HCT116 (cell line): Measurements from ENCODE around the gene TSPAN15. TPM values are rescaled to one million over a fixed set of nuclear protein-coding genes. Genes with fewer than 3 reads are reported as not detected.
A peak's percentile ranks its signal among the peaks of the same experiment; 100 is the strongest.

Experiments used
- ATAC-seq: fragments of 200-7000 bp; cut with Tn5 transposase; 2 replicates; pipeline ENCODE4 v1.9.1; 2020; ENCODE audit warnings: mild to moderate bottlenecking, moderate library complexity
- BruUV-seq: library from RNA; stranded (reverse); fragments of 400-500 nt; replicated peaks from 2 replicates; lab custom pipeline; 2021; lab: Mats Ljungman, UMichigan
- CTCF ChIA-PET: fragments of 300-600 bp; sonication (Branson Sonifier 250); formaldehyde crosslinking; loops from one replicate; lab custom pipeline; 2021; ENCODE audit warnings: antibody characterized with exemption; lab: Charles Lee
- POLR2A ChIA-PET: fragments of 300-600, 350-600 bp; sonication (Branson Sonifier 250); formaldehyde crosslinking; loops from one replicate; lab custom pipeline; 2021; ENCODE audit warnings: antibody characterized with exemption; lab: Charles Lee
- RAD21 ChIA-PET, 2 experiments: fragments of 300-600 bp; sonication (Branson Sonifier 250); formaldehyde crosslinking; loops; one replicate each; lab custom pipeline; 2023; ENCODE audit warnings: low total read pairs in 2 of 2; ENCODE audit not compliant: uncharacterized antibody in 2 of 2, unreplicated experiment in 2 of 2, low non-redundant PET in 1 of 2; lab: Charles Lee
- DNase-seq: peaks from one replicate; pipeline ENCODE4 v3.0.0-alpha.2; 2010; ENCODE audit warnings: low read depth, low spot score
- H2AFZ ChIP-seq: fragments of 200-600 bp; shearing (Covaris generic), sonication (generic); 2 replicates; pipeline ENCODE4 v1.6.1; 2017; ENCODE audit warnings: low read depth, mixed run types, mixed read lengths, antibody characterized with exemption, low read length; ENCODE audit not compliant: poor library complexity, severe bottlenecking
- H3K27ac ChIP-seq: 2 replicates; pipeline ENCODE4 v1.5.1; 2012; ENCODE audit warnings: low read depth, low read length
- H3K27me3 ChIP-seq: fragments of 200-600 bp; sonication (generic); 2 replicates; pipeline ENCODE4 v1.6.1; 2016; ENCODE audit warnings: mixed run types, low read length, mixed read lengths; ENCODE audit not compliant: insufficient read depth
- H3K36me3 ChIP-seq, 2 experiments: fragments of 200-500 bp in 1 of 2; fragments of 200-600 bp in 1 of 2; sonication (Bioruptor generic) in 1 of 2; sonication (generic) in 1 of 2; 2 replicates each; pipeline versions ENCODE4 v1.5.1 to v1.6.1; 2014 to 2016; ENCODE audit warnings: low read length in 2 of 2, inconsistent platforms in 1 of 2, mixed read lengths in 1 of 2, mixed run types in 1 of 2; ENCODE audit not compliant: insufficient read depth in 2 of 2, control insufficient read depth in 1 of 2
- H3K4me1 ChIP-seq, 2 experiments: fragments of 200-600 bp in 1 of 2; sonication (generic) in 1 of 2; 2 replicates each; pipeline versions ENCODE4 v1.5.1 to v1.6.1; 2012 to 2017; ENCODE audit warnings: low read length in 2 of 2, inconsistent platforms in 1 of 2, mild to moderate bottlenecking in 1 of 2, mixed read lengths in 1 of 2, mixed run types in 1 of 2, moderate library complexity in 1 of 2; ENCODE audit not compliant: insufficient read depth in 2 of 2, control insufficient read depth in 1 of 2
- H3K4me2 ChIP-seq: fragments of 200-600 bp; sonication (generic); 2 replicates; pipeline ENCODE4 v1.6.1; 2017; ENCODE audit warnings: mixed run types, low read length, mixed read lengths
- H3K4me3 ChIP-seq, 2 experiments: fragments of 200-600 bp in 1 of 2; sonication (generic) in 1 of 2; replicated peaks in 1 of 2; 2 replicates each; pipeline ENCODE4 v1.5.1; 2011 to 2016; ENCODE audit warnings: low read length in 2 of 2, control low read depth in 1 of 2, low read depth in 1 of 2, mild to moderate bottlenecking in 1 of 2, mixed read lengths in 1 of 2, mixed run types in 1 of 2
- H3K79me2 ChIP-seq: fragments of 200-600 bp; sonication (generic); 2 replicates; pipeline ENCODE4 v1.6.1; 2017; ENCODE audit warnings: mild to moderate bottlenecking, mixed run types, low read length, moderate library complexity, mixed read lengths; ENCODE audit not compliant: insufficient read depth
- H3K9ac ChIP-seq: fragments of 200-600 bp; sonication (generic); 2 replicates; pipeline ENCODE4 v1.6.1; 2016; ENCODE audit warnings: low read length, mixed read lengths
- H3K9me2 ChIP-seq: fragments of 200-600 bp; sonication (generic), shearing (Covaris generic); 2 replicates; pipeline ENCODE4 v1.6.1; 2017; ENCODE audit warnings: mixed run types, mild to moderate bottlenecking, moderate library complexity; ENCODE audit not compliant: insufficient read depth
- H3K9me3 ChIP-seq, 2 experiments: fragments of 200-500 bp in 1 of 2; fragments of 200-600 bp in 1 of 2; sonication (Bioruptor generic) in 1 of 2; sonication (generic) in 1 of 2; 2 replicates each; pipeline ENCODE4 v1.6.1; 2014 to 2017; ENCODE audit warnings: low read length in 2 of 2, mixed read lengths in 2 of 2, inconsistent platforms in 1 of 2, low read depth in 1 of 2, mild to moderate bottlenecking in 1 of 2, mixed run types in 1 of 2, moderate library complexity in 1 of 2; ENCODE audit not compliant: control insufficient read depth in 1 of 2, insufficient read depth in 1 of 2
- H4K20me1 ChIP-seq: fragments of 200-600 bp; sonication (generic), shearing (Covaris generic); 2 replicates; pipeline ENCODE4 v1.6.1; 2017; ENCODE audit warnings: mixed run types, mild to moderate bottlenecking, moderate library complexity; ENCODE audit not compliant: insufficient read depth
- CEBPB ChIP-seq: IDR thresholded peaks from 2 replicates; pipeline ENCODE4 v1.6.1; 2012; ENCODE audit warnings: low read depth
- EGR1 ChIP-seq: IDR thresholded peaks from 2 replicates; pipeline ENCODE4 v1.6.1; 2012; ENCODE audit warnings: low read depth
- EZH2 ChIP-seq: fragments of 200-600 bp; sonication (generic); IDR thresholded peaks from 2 replicates; pipeline ENCODE4 v1.6.1; 2017; ENCODE audit warnings: antibody characterized with exemption, mixed run types
- EZH2phosphoT487 ChIP-seq: fragments of 200-600 bp; IDR thresholded peaks from 2 replicates; pipeline ENCODE4 v1.6.1; 2018; ENCODE audit warnings: antibody characterized with exemption, borderline replicate concordance
- FOSL1 ChIP-seq: IDR thresholded peaks from 2 replicates; pipeline ENCODE4 v1.6.1; 2012; ENCODE audit warnings: low read depth
- JUND ChIP-seq: IDR thresholded peaks from 2 replicates; pipeline ENCODE4 v1.6.1; 2012
- POLR2A ChIP-seq: IDR thresholded peaks from 2 replicates; pipeline ENCODE4 v1.7.0; 2011; ENCODE audit warnings: borderline replicate concordance; ENCODE audit not compliant: insufficient read depth, insufficient read length; ENCODE audit errors: extremely low read depth
- POLR2AphosphoS5 ChIP-seq: IDR thresholded peaks from 2 replicates; pipeline ENCODE4 v1.6.1; 2011; ENCODE audit warnings: mild to moderate bottlenecking, low read depth, low read length, moderate library complexity
- SP1 ChIP-seq: IDR thresholded peaks from 2 replicates; pipeline ENCODE4 v1.6.1; 2012; ENCODE audit warnings: low read depth
- SRF ChIP-seq: IDR thresholded peaks from 2 replicates; pipeline ENCODE4 v1.6.1; 2012; ENCODE audit warnings: low read depth
- TCF7L2 ChIP-seq: IDR thresholded peaks from 2 replicates; pipeline ENCODE4 v1.7.0; 2011; ENCODE audit warnings: borderline replicate concordance, inconsistent platforms; ENCODE audit not compliant: insufficient read depth, insufficient read length; ENCODE audit errors: extremely low read depth
- ZBTB33 ChIP-seq: IDR thresholded peaks from 2 replicates; pipeline ENCODE4 v1.6.1; 2011; ENCODE audit warnings: mild to moderate bottlenecking, low read length, moderate library complexity; ENCODE audit not compliant: insufficient replicate concordance; ENCODE audit errors: extremely low read depth
- ZFX ChIP-seq: fragments of 450-650 bp; IDR thresholded peaks from 2 replicates; pipeline ENCODE4 v1.6.1; 2017
- intact Hi-C: fragments of 100-400 bp; cut with micrococcal nuclease; formaldehyde crosslinking; loops from 2 replicates; pipeline ENCODE4 v1.10.0; 2022
- total RNA-seq: library from RNA; stranded (reverse); gene quantifications from one replicate; pipeline ENCODE4 v1.2.1, GENCODE V29; 2021; ENCODE audit not compliant: unreplicated experiment
- TF ChIP-seq, protein P1 (sequence below), 3 experiments: fragments of 200-600 bp in 1 of 3; sonication (generic) in 1 of 3; IDR thresholded peaks in 2 of 3; conservative IDR thresholded peaks in 1 of 3; 2 replicates each; pipeline ENCODE4 v1.5.1; 2012 to 2017; ENCODE audit warnings: low read depth in 2 of 3, low read length in 2 of 3, antibody characterized with exemption in 1 of 3, borderline replicate concordance in 1 of 3, control low read depth in 1 of 3, mild to moderate bottlenecking in 1 of 3, mixed read lengths in 1 of 3, mixed run types in 1 of 3, moderate library complexity in 1 of 3; ENCODE audit not compliant: insufficient read depth in 1 of 3
- TF ChIP-seq, protein P2 (sequence below): IDR thresholded peaks from 2 replicates; pipeline ENCODE4 v1.6.1; 2012; ENCODE audit warnings: low read depth

The TSPAN15 gene
- total RNA-seq, 1 experiment from 2014 or later, result 16.0 TPM

DNA sequence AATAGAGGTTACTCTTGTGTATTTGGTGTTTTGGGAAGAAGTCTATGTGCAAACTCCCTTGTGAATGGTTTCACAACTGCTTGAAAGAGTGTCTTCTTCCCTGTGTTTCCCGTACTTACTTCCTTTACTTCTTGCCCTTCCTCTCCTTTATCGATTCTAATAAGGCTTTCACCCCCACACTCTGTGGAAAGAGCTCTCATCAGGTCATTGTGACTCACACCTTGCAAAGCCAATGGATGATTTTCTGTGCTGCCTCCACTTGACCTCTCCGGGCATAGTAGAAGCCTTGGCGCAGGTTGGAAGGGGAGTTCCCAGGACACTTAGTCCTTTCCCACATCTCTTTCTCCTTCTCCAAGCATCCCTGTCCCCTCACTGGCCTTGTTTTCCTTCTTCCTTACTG, 6.2 kb upstream of the TSPAN15 start (continued):
- TF ChIP-seq ZBTB33, result no peak
- no peak for TF ChIP-seq CEBPB
- no peak for TF ChIP-seq POLR2A
- no peak for TF ChIP-seq POLR2AphosphoS5
- no peak for TF ChIP-seq EZH2
- TF ChIP-seq, protein P1, sequence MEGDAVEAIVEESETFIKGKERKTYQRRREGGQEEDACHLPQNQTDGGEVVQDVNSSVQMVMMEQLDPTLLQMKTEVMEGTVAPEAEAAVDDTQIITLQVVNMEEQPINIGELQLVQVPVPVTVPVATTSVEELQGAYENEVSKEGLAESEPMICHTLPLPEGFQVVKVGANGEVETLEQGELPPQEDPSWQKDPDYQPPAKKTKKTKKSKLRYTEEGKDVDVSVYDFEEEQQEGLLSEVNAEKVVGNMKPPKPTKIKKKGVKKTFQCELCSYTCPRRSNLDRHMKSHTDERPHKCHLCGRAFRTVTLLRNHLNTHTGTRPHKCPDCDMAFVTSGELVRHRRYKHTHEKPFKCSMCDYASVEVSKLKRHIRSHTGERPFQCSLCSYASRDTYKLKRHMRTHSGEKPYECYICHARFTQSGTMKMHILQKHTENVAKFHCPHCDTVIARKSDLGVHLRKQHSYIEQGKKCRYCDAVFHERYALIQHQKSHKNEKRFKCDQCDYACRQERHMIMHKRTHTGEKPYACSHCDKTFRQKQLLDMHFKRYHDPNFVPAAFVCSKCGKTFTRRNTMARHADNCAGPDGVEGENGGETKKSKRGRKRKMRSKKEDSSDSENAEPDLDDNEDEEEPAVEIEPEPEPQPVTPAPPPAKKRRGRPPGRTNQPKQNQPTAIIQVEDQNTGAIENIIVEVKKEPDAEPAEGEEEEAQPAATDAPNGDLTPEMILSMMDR (IDR thresholded peaks at IDR 0.05 in 2 of 3, conservative IDR thresholded peaks at IDR 0.05 in 1 of 3; ENCODE audit: borderline replicate concordance in 1 of 3, insufficient read depth in 1 of 3, low read depth in 2 of 3, low read length in 2 of 3), result no peak
- TF ChIP-seq SRF, result no peak
- TF ChIP-seq, all 23 proteins: peak for 0

- intact Hi-C loops, result no loop called here
- Histone ChIP-seq H3K36me3 (no peaks in the 10 kb centered on the region), H3K4me3 (peak overlapping the region in 1 of 2 experiments; percentile 17; a peak in 1 of 4 replicates), H3K27ac (peak overlapping the region; percentile 17; the same call in 1 of the 2 replicates), H3K79me2 (no peaks in the 10 kb centered on the region), H4K20me1 (no peaks in the 10 kb centered on the region), H3K9ac (peak overlapping the region; percentile 27), H3K4me2 (peak overlapping the region; percentile 67), H3K27me3 (no peaks in the 10 kb centered on the region), H3K9me2 (no peaks in the 10 kb centered on the region), H3K4me1 (peaks cover 30 to 68% of the 10 kb centered on the region in 2 experiments), H3K9me3 (no peaks in the 10 kb centered on the region), H2AFZ (peak overlapping the region; percentile 74)
- no peak for DNase-seq
- no peak for ATAC-seq
- POLR2A ChIA-PET, result interaction anchor here (0.7 to 1.3 kb wide), 2 partner anchors 12 to 1752 kb away, joined by 3 to 4 read pairs; no protein-coding TSS in a partner anchor
- CTCF ChIA-PET, result interaction anchor here (1.1 to 1.8 kb wide), 3 partner anchors 38 to 69 kb away, joined by 3 to 9 read pairs (median 6); no protein-coding TSS in a partner anchor
- RAD21 ChIA-PET, result no interaction called here
- BruUV-seq, result no TSS peak
- TF ChIP-seq, protein P1 (IDR thresholded peaks at IDR 0.05 in 2 of 3, conservative IDR thresholded peaks at IDR 0.05 in 1 of 3; ENCODE audit: borderline replicate concordance in 1 of 3, insufficient read depth in 1 of 3, low read depth in 2 of 3, low read length in 2 of 3), result no peak
- TF ChIP-seq EGR1 (no peak), POLR2A (no peak), EZH2phosphoT487 (no peak), TCF7L2 (no peak), ZFX (no peak), POLR2AphosphoS5 (no peak), CEBPB (no peak), SP1 (no peak), JUND (no peak), FOSL1 (no peak)
- TF ChIP-seq, protein P2, sequence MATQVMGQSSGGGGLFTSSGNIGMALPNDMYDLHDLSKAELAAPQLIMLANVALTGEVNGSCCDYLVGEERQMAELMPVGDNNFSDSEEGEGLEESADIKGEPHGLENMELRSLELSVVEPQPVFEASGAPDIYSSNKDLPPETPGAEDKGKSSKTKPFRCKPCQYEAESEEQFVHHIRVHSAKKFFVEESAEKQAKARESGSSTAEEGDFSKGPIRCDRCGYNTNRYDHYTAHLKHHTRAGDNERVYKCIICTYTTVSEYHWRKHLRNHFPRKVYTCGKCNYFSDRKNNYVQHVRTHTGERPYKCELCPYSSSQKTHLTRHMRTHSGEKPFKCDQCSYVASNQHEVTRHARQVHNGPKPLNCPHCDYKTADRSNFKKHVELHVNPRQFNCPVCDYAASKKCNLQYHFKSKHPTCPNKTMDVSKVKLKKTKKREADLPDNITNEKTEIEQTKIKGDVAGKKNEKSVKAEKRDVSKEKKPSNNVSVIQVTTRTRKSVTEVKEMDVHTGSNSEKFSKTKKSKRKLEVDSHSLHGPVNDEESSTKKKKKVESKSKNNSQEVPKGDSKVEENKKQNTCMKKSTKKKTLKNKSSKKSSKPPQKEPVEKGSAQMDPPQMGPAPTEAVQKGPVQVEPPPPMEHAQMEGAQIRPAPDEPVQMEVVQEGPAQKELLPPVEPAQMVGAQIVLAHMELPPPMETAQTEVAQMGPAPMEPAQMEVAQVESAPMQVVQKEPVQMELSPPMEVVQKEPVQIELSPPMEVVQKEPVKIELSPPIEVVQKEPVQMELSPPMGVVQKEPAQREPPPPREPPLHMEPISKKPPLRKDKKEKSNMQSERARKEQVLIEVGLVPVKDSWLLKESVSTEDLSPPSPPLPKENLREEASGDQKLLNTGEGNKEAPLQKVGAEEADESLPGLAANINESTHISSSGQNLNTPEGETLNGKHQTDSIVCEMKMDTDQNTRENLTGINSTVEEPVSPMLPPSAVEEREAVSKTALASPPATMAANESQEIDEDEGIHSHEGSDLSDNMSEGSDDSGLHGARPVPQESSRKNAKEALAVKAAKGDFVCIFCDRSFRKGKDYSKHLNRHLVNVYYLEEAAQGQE, result no peak
Measured at GRCh38 chr10:69446229-69446628, 5.0 kb upstream of the TSPAN15 start.
